Central memory CD8-positive, alpha-beta T cell (primary cell): ENCODE measurements around the gene API5.
A peak's percentile ranks its signal among the peaks of the same experiment; 100 is the strongest.

Source experiments
- ATAC-seq: fragments of 150-1000 bp; cut with Tn5 transposase; replicated peaks from 2 replicates; pipeline ENCODE4 v1.10.0; 2022; ENCODE audit warnings: mild to moderate bottlenecking, moderate FRiP score, moderate number of reproducible peaks; ENCODE audit not compliant: poor library complexity, severe bottlenecking; ENCODE audit errors: extremely low read depth
- DNase-seq, 2 donors: peaks; one replicate each; pipeline ENCODE4 v3.0.0; 2021; ENCODE audit warnings: low spot score in 2 of 2
- H3K27ac Mint-ChIP-seq: one replicate; pipeline ENCODE4 v1.8.0; 2022; ENCODE audit warnings: low read depth, mild to moderate bottlenecking, moderate library complexity, mixed read lengths
- H3K27me3 Mint-ChIP-seq: one replicate; pipeline ENCODE4 v1.8.0; 2022; ENCODE audit warnings: mixed read lengths
- H3K36me3 Mint-ChIP-seq: one replicate; pipeline ENCODE4 v1.8.0; 2022; ENCODE audit warnings: mild to moderate bottlenecking, moderate library complexity, mixed read lengths; ENCODE audit not compliant: insufficient read depth
- H3K4me1 Mint-ChIP-seq: one replicate; pipeline ENCODE4 v1.8.0; 2022; ENCODE audit warnings: mixed read lengths
- H3K4me3 Mint-ChIP-seq: one replicate; pipeline ENCODE4 v1.8.0; 2022; ENCODE audit warnings: mild to moderate bottlenecking, moderate library complexity, mixed read lengths
- H3K9me3 Mint-ChIP-seq: one replicate; pipeline ENCODE4 v1.8.0; 2022; ENCODE audit warnings: mixed read lengths

The API5 gene

DNA sequence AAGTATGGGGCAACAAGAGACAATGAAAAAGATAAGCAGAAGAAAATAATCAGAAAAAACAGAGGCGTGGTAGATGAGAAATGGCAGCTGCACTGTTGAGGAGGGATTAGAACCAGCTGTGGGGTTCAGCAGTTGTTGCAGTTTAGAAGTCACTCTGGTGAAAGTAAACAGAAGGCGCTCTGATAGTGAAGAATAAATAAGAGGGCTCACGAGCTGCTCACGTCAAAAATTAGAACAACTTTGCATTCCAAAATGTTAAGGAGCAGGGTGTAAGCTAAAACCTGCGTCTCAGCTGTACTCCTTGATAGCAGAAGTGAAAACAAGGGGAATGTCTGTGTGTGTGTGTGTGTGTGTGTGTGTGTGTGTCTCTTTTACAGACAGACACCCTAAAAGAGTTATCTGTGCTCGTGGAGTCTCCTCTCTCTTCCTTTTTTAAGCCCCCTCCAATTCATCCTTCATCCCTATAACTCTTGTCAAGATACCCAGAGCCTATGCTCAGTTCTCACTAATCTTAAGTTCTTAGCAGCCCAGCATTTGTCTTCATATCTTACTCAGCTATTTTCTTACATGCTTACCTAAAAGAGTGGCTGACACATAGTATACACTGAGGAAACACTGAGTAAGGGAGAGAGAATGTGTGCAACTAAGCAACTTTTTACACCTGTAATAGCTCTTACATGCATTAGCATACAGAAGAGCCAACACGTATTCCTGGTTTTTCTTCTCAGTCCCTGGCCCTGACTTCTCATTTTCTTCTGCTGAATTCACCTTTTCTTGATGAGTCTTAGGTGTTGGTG, 55.8 kb downstream of the API5 start:
- H3K27ac Mint-ChIP-seq = peak overlapping the region; percentile 38
- DNase-seq (no peak), ATAC-seq (no peak)
- no peaks in the 10 kb centered on the region for H3K27me3 Mint-ChIP-seq
- no peak overlapping the region for H3K4me3 Mint-ChIP-seq
- peaks cover 28% of the 10 kb centered on the region for H3K36me3 Mint-ChIP-seq
- peaks cover 44% of the 10 kb centered on the region for H3K4me1 Mint-ChIP-seq
- H3K9me3 Mint-ChIP-seq = no peaks in the 10 kb centered on the region

DNA sequence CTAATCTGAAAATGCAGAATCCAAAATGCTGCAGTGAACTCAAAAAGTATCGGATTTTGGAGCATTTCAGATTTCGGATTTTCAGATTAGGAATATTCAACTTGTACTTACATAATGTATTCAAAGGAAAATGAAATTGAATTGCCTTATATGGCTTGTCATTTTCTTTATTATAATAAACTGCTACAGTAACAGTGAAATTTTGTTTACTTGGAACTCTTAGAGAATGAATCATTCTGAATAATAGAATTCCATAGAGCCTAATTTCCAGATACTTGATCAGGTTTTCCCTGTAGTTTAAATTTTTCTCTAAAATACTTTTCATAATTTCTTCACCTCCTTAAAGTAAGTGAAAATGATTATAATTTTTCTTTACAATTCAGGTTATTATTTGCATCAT, 64.3 kb downstream of the API5 start:
- H3K9me3 Mint-ChIP-seq = no peaks in the 10 kb centered on the region
- H3K4me3 Mint-ChIP-seq = no peak overlapping the region
- peaks cover 20% of the 10 kb centered on the region for H3K36me3 Mint-ChIP-seq
- no peak overlapping the region for H3K27ac Mint-ChIP-seq
- ATAC-seq (no peak), DNase-seq (no peak)
- no peaks in the 10 kb centered on the region for H3K27me3 Mint-ChIP-seq
- peaks cover 11% of the 10 kb centered on the region for H3K4me1 Mint-ChIP-seq

DNA sequence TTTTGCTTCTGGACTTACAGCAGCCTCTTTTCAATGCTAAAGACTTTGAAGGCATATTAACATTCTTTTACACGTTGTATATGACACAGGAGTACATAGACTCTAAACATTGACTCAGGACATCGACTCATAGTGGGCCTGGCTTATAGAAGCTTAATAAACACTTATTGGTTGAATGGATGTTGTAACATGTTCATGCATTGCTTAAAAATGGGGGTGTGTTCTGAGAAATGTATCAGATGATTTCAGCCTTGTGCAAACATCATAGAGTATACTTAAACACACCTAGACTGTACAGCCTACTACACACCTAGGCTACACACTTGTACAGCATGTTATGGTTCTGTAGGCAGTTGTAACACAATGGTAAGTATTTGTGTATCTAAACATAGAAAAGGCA, 64.8 kb downstream of the API5 start:
- Mint-ChIP-seq H3K36me3 (peaks cover 18% of the 10 kb centered on the region), H3K4me1 (peaks cover 11% of the 10 kb centered on the region), H3K27me3 (no peaks in the 10 kb centered on the region), H3K4me3 (no peak overlapping the region), H3K9me3 (no peaks in the 10 kb centered on the region), H3K27ac (no peak overlapping the region)
- ATAC-seq (no peak), DNase-seq (no peak)

DNA sequence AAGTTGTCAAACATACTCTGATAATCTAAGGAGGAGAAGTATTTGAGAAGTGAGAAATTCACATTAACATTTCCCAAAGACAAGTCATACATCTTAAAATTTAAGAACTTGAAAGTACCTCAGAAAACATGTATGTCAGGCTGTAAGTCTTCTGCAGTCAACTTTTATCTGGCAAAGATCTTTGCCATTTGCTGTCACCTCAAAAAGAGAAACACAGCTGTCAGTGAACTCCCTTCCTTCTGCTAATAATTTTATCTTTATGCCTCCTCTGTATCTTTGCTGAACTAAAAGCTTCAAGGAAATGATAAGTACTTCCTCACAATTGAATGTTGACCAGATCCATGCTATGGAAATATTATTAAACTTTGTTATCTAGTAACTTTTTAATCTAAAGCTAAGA, 65.6 kb downstream of the API5 start:
- ATAC-seq = no peak
- Mint-ChIP-seq H3K36me3 (peaks cover 18% of the 10 kb centered on the region), H3K27me3 (no peaks in the 10 kb centered on the region), H3K9me3 (no peaks in the 10 kb centered on the region), H3K4me1 (peaks cover 11% of the 10 kb centered on the region), H3K27ac (peak overlapping the region; percentile 32), H3K4me3 (no peak overlapping the region)
- no peak for DNase-seq

DNA sequence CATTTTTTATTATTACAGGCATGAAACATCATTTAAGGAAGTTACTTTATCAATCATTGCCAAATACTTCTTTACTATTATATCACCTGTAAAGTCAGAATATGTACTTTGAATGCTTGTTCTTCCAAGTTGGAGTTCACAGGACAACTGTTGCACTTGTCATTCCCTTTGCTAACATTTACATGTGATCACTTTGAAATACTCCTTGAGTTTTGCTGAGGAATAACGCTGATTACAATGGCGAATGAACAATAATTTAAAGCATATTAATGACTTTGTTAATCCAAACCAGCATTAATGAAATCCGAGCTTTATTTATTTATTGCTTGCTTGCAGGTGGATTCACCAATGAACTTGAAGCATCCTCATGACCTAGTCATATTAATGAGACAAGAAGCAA, 67.1 kb downstream of the API5 start:
- Mint-ChIP-seq H3K9me3 (no peaks in the 10 kb centered on the region), H3K27ac (no peak overlapping the region), H3K27me3 (no peaks in the 10 kb centered on the region), H3K36me3 (peaks cover 20% of the 10 kb centered on the region), H3K4me1 (peaks cover 13% of the 10 kb centered on the region), H3K4me3 (no peak overlapping the region)
- DNase-seq (no peak), ATAC-seq (no peak)

DNA sequence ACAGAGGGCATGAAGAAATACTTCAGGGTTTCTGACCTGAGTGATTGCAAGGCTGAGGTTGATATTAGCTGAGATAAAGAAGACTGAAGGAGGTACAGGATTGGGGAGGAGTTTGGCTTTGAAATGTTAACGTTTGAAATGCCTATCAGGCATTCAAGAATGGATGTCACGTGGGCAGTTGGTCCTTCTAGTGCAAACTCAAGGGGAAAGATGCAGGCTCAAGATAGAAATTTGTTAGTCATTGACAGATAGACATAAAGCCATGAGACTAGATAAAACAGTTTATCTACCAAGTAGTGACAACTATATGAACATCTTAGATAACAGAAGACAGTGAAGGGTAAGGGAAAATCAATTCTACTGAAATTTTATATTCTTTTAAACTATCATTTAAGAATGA, 70.0 kb downstream of the API5 start:
- H3K27ac Mint-ChIP-seq = no peak overlapping the region

DNA sequence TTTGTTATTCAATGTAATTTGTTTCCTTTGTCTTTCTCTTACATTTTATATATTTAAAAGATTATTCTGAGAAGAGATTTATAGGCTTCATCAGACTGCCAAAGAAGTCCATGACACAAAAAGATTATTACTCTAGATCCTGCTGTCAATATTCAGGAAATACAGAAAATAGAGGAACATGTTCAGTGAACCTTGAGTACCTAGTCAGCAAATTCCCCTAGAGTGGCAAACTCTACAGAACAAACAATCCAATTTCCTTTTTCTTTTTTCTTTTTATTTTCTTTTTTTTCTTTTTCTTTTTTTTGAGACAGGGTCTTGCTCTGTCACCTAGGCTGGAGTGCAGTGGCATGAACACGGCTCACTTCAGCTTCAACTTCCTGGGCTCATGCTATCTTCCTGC, 70.8 kb downstream of the API5 start:
- Mint-ChIP-seq H3K36me3 (peaks cover 25% of the 10 kb centered on the region), H3K4me3 (no peak overlapping the region), H3K4me1 (peaks cover 6% of the 10 kb centered on the region), H3K27ac (no peak overlapping the region), H3K27me3 (no peaks in the 10 kb centered on the region), H3K9me3 (no peaks in the 10 kb centered on the region)
- DNase-seq (no peak), ATAC-seq (no peak)

More for the DNA sequence above, 70.0 kb downstream of the API5 start:
- Mint-ChIP-seq H3K36me3 (peaks cover 25% of the 10 kb centered on the region), H3K4me3 (no peak overlapping the region), H3K9me3 (no peaks in the 10 kb centered on the region), H3K27me3 (no peaks in the 10 kb centered on the region), H3K4me1 (peaks cover 6% of the 10 kb centered on the region)
- ATAC-seq (no peak), DNase-seq (no peak)

DNA sequence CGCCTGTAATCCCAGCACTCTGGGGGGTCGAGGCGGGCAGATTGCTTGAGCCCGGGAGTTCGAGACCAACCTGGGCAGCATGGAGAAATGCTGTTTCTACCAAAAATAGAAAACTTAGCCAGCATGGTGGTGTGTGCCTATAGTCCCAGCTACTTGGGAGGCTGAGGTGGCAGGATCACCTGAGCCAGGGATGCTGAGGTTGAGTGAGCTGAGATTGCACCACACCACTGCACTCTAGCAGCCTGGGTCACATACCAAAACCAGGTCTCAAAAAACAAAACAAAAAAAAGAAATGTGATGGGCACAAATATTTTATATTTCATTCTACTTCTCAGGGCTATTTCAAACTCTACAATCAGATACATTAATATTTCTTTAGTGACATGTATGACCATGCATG, 72.6 kb downstream of the API5 start:
- H3K36me3 Mint-ChIP-seq = peaks cover 29% of the 10 kb centered on the region
- H3K27ac Mint-ChIP-seq = peak overlapping the region; percentile 10
- no peak overlapping the region for H3K4me3 Mint-ChIP-seq
- no peaks in the 10 kb centered on the region for H3K27me3 Mint-ChIP-seq
- ATAC-seq (no peak), DNase-seq (no peak)
- peaks cover 6% of the 10 kb centered on the region for H3K4me1 Mint-ChIP-seq
- H3K9me3 Mint-ChIP-seq = no peaks in the 10 kb centered on the region

DNA sequence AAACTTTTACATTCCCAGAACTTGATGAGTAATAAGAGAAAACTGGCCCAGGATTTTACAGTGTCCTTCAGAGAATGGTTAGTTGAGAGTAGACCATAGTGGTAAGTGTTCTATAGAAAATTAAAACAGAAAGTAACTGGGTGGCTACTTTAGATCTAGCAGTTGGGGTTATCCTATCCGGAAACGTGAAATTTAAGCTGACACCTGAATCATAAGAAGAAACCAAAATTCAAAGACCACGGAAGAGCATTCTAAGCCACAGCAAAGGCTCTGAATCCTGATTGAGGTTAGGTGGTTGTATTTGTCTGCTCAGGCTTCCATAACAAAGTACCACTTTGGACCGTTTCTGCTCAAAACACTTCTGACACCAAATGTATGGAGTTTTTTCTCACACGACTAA, 80.9 kb downstream of the API5 start:
- Mint-ChIP-seq H3K4me3 (no peak overlapping the region), H3K36me3 (peaks cover 61% of the 10 kb centered on the region), H3K9me3 (no peaks in the 10 kb centered on the region), H3K27ac (peak overlapping the region; percentile 77), H3K4me1 (peaks cover 16% of the 10 kb centered on the region), H3K27me3 (no peaks in the 10 kb centered on the region)
- DNase-seq (no peak), ATAC-seq (peak; percentile 79)

DNA sequence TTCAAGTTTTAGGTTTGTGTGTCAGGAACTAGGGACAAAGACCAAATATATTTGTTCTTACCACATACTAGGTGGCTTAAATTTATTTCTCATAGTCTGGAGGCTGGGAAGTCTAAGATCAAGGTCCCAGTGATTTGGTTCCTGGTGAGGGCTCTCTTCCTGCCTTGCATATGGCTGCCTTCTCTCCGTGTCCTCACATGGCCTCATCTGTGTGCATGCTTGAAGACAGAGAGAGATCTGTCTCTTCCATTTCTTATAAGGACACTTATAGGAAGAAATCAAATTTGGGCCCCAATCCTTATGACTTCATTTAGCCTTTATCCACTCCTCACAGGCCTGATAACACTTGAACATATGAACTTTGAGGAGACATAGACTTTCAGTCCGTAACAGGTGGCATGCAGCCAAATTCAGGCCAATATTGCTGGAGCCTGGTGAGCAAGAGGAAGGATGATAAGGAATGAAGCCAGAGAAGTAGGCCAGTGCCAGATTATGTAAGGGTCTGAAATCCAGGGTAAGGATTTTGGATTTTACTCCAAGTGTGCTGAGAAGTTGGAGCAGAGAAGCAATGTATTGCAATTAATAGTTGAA, 82.1 kb downstream of the API5 start:
- H3K27ac Mint-ChIP-seq = peak overlapping the region; percentile 6
- H3K36me3 Mint-ChIP-seq = peaks cover 68% of the 10 kb centered on the region
- H3K27me3 Mint-ChIP-seq = no peaks in the 10 kb centered on the region
- H3K9me3 Mint-ChIP-seq = no peaks in the 10 kb centered on the region
- H3K4me1 Mint-ChIP-seq = peaks cover 16% of the 10 kb centered on the region
- ATAC-seq (no peak), DNase-seq (no peak)
- no peak overlapping the region for H3K4me3 Mint-ChIP-seq
